Tibial nerve (tissue), 4 donors: ENCODE data around the gene SAC3D1.

Source experiments
- CTCF ChIP-seq, 5 experiments: fragments of 200-600 bp in 3 of 5; fragments of 450-650 bp in 2 of 5; sonication (generic) in 3 of 5; IDR thresholded peaks; one replicate each; pipeline ENCODE4 v1.5.1; 2016 to 2019; ENCODE audit warnings: antibody characterized with exemption in 5 of 5, mild to moderate bottlenecking in 3 of 5, moderate library complexity in 2 of 5
- EP300 ChIP-seq, 2 donors: sonication (generic); formaldehyde crosslinking; IDR thresholded peaks; one replicate each; pipeline ENCODE4 v1.6.1; 2017; ENCODE audit warnings: antibody characterized with exemption in 2 of 2, mild to moderate bottlenecking in 1 of 2
- POLR2A ChIP-seq, 2 donors: fragments of 450-650 bp; IDR thresholded peaks; one replicate each; pipeline ENCODE4 v1.6.1; 2017; ENCODE audit warnings: antibody characterized with exemption in 2 of 2, mild to moderate bottlenecking in 2 of 2, moderate library complexity in 2 of 2

DNA sequence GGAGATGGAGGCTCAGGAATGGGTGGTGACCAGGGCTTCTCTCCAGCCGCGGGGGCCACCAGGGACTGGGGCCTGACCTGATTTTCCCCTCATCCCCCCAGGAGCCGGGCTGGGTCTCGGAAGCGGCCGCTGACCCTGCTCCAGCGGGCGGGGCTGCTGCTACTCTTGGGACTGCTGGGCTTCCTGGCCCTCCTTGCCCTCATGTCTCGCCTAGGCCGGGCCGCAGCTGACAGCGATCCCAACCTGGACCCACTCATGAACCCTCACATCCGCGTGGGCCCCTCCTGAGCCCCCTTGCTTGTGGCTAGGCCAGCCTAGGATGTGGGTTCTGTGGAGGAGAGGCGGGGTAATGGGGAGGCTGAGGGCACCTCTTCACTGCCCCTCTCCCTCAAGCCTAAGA lies 46.8 kb downstream of the SAC3D1 start:
- TF ChIP-seq POLR2A (IDR thresholded peaks at IDR 0.05) (no peak), CTCF (IDR thresholded peaks at IDR 0.05) (no peak), EP300 (IDR thresholded peaks at IDR 0.05) (no peak)
